Measurements from ENCODE around the gene SAFB2. TPM values are rescaled to one million over a fixed set of nuclear protein-coding genes. Genes with fewer than 3 reads are reported as not detected.

The SAFB2 gene
- total and polyA plus RNA-seq, 2 donors (not counting 3 experiments of a cell fraction or from before 2014, with no cell fraction given) = 24.6 to 85.9 TPM

DNA sequence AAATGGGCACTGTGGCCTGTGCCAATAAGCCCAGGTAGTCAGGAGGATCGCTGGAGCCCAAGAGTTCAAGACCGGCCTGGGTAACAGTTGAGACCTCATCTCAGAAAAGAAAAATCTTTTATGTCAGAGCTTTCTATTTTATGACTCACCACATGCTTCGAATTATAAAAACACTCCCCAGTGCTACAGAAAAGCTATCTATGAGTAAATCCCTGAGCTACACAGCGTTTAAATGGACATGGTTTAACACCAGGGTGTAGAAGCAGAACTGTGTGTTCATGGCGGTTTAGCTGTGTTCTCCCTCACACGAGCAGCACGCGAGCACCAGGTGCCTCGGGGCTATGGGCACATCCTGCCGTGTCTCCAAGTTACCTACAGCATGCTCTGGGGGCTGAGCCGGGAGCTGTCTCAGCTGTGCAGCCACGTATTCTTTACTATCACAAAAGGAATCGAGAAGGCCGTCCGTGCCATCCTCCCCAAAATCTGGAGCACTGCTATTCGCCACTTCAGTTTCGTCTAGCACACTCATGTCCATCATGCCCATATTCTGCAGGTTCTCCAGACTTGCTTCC lies 6.7 kb downstream of the SAFB2 start:
- Histone ChIP-seq H3K9ac (replicated peaks; ENCODE audit: extremely low read depth, insufficient read depth, low read length) (no peak overlapping the region), H3K9me1 (replicated peaks; ENCODE audit: control insufficient read depth, extremely low read depth, insufficient read depth, low read length) (no peaks in the 10 kb centered on the region), H3K27ac (ENCODE audit: insufficient read depth, low read depth, low read length) (no peak overlapping the region), H3K9me3 (replicated peaks; ENCODE audit: control insufficient read depth, insufficient read depth, low read length) (no peaks in the 10 kb centered on the region), H3K79me2 (ENCODE audit: control insufficient read depth, insufficient read depth, low read length) (peaks cover 43% of the 10 kb centered on the region), H4K20me1 (replicated peaks; ENCODE audit: control insufficient read depth, extremely low read depth, insufficient read depth, low read length) (peaks cover 5% of the 10 kb centered on the region), H2AFZ (ENCODE audit: low read depth, low read length) (no peak overlapping the region), H3K36me3 (ENCODE audit: control insufficient read depth in 2 of 2, extremely low read depth in 1 of 2, insufficient read depth in 2 of 2, low read length in 2 of 2) (peaks cover 36 to 37% of the 10 kb centered on the region in 2 experiments), H3K4me2 (ENCODE audit: insufficient read depth, low read length) (no peak overlapping the region), H3K4me1 (ENCODE audit: control insufficient read depth, extremely low read depth, insufficient read depth, low read length) (peaks cover 5% of the 10 kb centered on the region), H3K4me3 (replicated peaks in 1 of 3; ENCODE audit: insufficient read depth in 1 of 3, low read depth in 1 of 3, low read length in 3 of 3) (no peak overlapping the region), H3K27me3 (ENCODE audit: control insufficient read depth in 2 of 2, insufficient read depth in 2 of 2, low read length in 2 of 2) (no peaks in the 10 kb centered on the region)
- intact Hi-C loops (cut with micrococcal nuclease) = no loop called here
- DNase-seq (ENCODE audit: low read depth, low spot score) (no peak), FAIRE-seq (no peak)
- TF ChIP-seq POLR2A (IDR thresholded peaks at IDR 0.05; ENCODE audit: low read depth, low read length) = no peak
- TF ChIP-seq EZH2 (IDR thresholded peaks at IDR 0.05; ENCODE audit: borderline replicate concordance, low read depth, low read length, severe bottlenecking) = no peak
- no peak for TF ChIP-seq JUN (IDR thresholded peaks at IDR 0.05; ENCODE audit: borderline replicate concordance, insufficient read depth, insufficient read length, low read depth)
- no peak for TF ChIP-seq FOS (IDR thresholded peaks at IDR 0.05; ENCODE audit: borderline replicate concordance, insufficient read depth, low read length)
- TF ChIP-seq POLR2AphosphoS5 (IDR thresholded peaks at IDR 0.05; ENCODE audit: insufficient read depth, low read depth, low read length) = no peak
- TF ChIP-seq, protein P1, sequence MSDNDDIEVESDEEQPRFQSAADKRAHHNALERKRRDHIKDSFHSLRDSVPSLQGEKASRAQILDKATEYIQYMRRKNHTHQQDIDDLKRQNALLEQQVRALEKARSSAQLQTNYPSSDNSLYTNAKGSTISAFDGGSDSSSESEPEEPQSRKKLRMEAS (IDR thresholded peaks at IDR 0.05; ENCODE audit: insufficient read depth, insufficient read length) = no peak
- BruUV-seq (replicated peaks) = no TSS peak
- dilution Hi-C loops (cut with MboI; ENCODE audit: extremely low pct_ligation_motif_present, low sequenced_read_pairs) = no loop called here
- ChIA-PET CTCF (interaction anchor here (0.9 kb wide), 1 partner anchor 11 kb away, joined by 3 read pairs; no protein-coding TSS in a partner anchor), POLR2A (no interaction called here)

All from endothelial cell of umbilical vein (primary cell).